Activated T-cell treated with anti-CD3 and anti-CD28 coated beads for 1 hour (primary cell): ENCODE measurements around the gene DYNLT2B.
"Not testable (repeated sequence)": the region's sequence is repeated elsewhere in the genome, so short reads cannot be mapped to it uniquely, and the experiment has no call there.

ENCODE experiments used
- DNase-seq: peaks from one replicate; pipeline ENCODE4 v3.0.0-alpha.2; 2020; ENCODE audit warnings: low read depth

The DYNLT2B gene

GRCh38 chr3:196270499-196270898 is 47.5 kb downstream of the DYNLT2B start:
- no peak for DNase-seq

DNA sequence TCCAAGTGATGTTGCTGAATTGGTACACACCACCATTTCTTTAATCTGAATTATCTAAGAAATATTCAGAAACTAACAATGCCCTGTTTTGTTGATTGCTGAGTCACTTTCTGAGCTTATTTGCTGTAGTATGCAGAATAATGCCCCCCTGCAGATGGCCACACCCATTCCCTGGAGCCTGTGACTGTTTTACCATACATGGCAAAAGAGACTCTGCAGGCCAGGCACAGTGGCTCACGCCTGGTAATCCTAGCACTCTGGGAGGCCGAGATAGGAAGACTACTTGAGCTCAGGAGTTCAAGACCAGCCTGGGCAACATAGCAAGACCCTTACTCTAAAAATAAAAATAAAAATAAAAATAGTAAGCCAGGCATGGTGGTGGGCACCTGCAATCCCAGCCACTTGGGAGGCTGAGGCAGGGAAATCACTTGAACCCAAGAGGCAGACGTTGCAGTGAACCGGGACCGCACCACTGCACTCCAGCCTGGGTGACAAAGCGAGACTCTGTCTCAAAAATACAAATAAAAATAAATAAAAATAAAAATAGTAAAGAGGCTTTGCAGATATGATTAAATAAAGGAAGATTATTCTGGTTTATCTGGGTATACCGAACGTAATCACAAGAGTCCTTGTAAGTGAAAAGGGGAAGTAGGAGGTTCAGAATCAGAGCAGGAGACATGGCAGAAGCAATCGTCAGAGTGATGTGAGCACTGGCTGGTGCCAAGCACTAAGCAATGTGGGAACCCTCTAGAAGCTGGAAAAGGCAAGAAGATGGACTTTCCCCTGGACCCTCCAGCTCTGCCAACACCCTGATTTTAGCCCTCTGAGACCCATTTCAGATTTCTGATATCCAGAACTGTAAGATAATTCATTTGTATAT is 49.5 kb downstream of the DYNLT2B start:
- no peak for DNase-seq

DNA sequence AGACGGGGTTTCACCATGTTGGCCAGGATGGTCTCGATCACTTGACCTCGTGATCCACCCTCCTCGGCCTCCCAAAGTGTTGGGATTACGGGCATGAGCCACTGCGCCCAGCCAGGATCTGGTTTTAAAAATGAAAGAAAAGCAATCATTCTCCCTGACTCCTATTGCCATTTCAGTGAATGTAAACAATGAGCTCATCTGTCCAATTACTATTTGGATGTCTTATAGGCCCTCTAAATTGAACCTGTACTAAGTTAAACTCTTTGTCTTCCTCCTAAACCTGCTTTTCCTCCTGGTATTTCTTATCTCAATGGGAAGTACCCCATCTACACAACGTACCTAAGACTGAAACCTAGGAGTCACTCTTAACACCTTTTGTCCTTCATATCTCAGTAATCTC is 54.2 kb downstream of the DYNLT2B start:
- DNase-seq, result no peak

GRCh38 chr3:196260784-196261183 is 57.3 kb downstream of the DYNLT2B start:
- DNase-seq, result no peak

DNA sequence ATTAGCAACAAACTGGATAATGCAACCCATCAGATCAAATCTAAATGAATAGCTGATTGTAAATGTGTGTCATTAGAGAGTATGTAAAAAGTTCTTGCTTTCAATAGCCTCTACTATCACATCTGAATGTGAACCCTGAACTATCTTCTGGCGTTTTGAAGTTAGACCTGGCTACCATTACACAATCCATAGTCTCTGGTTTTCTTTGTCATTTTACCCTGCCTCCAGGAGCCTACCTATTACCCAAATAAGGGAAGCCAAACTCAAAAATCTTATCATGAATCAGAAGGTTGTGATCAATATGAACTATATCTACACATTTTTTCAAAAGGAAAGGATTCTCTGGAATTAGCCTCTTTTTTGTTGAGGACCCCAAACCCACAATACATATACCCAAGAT is 62.3 kb downstream of the DYNLT2B start:
- no peak for DNase-seq

DNA sequence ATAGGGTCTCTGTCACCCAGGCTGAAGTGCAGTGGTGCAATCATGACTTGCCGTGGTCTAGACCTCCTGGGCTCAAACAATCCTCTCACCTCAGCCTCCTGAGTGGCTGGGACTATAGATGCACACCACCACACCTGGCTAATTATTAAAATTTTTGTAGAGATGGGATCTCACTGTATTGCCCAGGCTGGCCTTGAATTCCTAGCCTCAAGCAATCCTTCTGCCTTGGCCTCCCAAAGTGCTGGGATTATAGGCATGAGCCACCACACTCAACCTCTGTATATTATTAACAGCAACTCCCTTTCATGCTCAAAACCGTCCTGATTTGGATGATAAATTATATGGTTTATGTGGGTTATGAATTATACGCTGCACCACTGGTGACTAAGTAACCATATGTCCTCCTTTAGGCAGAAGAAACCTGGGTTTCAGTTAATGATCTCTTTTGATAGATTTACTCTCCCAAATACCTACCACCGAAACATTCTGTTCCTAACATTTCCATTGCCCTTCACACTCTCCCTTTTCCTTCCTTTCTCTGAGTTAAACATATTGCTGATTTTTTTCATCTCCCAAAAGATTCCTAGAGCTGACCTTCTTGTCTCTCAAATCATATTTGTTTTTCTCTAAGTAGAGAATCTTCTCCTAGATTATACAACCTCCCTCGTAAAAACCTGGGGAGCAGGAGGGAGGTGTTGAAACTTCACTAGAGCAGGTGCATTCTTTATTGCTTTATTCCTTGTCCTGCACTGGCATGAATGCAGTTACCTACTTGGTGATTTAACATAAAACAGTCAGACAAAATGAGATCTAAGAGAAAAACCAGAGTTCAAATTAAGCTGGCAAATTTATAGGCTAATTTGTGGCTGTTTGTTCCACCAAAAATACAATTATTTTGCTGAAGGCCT is 63.4 kb downstream of the DYNLT2B start:
- no peak for DNase-seq

GRCh38 chr3:196251918-196252317 is 66.1 kb downstream of the DYNLT2B start:
- no peak for DNase-seq

DNA sequence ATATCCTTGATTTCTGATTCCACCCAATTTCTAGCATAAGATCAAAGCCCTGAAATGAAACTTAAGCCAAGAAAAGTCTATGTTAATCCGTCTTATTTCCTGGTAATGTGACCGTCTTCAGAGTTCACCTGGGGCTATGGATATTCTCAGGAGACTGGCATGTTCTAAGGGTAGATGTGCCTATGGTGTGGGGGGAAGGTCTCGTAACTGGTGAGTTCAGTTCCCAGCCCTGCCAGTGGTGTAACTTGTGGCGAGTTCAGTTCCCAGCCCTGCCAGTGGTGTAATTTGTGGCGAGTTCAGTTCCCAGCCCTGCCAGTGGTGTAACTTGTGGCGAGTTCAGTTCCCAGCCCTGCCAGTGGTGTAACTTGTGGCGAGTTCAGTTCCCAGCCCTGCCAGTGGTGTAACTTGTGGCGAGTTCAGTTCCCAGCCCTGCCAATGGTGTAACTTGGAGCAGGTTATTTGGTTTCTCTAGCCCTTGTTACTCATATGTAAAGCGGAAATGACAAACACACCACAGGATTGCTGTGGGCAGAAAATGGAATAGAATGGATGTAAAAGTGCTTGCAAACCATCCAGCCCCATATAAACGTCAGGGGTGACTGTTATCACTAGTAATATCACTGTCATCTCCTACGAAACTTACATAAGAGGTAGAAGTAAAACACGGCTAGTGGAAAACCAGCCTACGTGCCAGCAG is 71.3 kb downstream of the DYNLT2B start:
- DNase-seq, result no peak

- DNase-seq, result not testable (repeated sequence)
Observed at GRCh38 chr3:196244166-196244565, 73.9 kb downstream of the DYNLT2B start.

GRCh38 chr3:196241704-196242103 is 76.3 kb downstream of the DYNLT2B start:
- DNase-seq, result no peak
